Gastroesophageal sphincter (tissue), 3 donors: ENCODE results near the gene PPP1R14C.

Source experiments
- CTCF ChIP-seq, 4 experiments: fragments of 200-600 bp in 2 of 4; fragments of 450-650 bp in 2 of 4; sonication (generic) in 1 of 4; IDR thresholded peaks; one replicate each; pipeline ENCODE4 v1.5.1; 2017 to 2019; ENCODE audit warnings: antibody characterized with exemption in 4 of 4, mild to moderate bottlenecking in 2 of 4, moderate library complexity in 2 of 4
- EP300 ChIP-seq: sonication (generic); formaldehyde crosslinking; IDR thresholded peaks from one replicate; pipeline ENCODE4 v1.6.1; 2017; ENCODE audit warnings: antibody characterized with exemption, mild to moderate bottlenecking
- POLR2A ChIP-seq, 2 donors: fragments of 450-650 bp; IDR thresholded peaks; one replicate each; pipeline ENCODE4 v1.6.1; 2017; ENCODE audit warnings: antibody characterized with exemption in 2 of 2, mild to moderate bottlenecking in 2 of 2, moderate library complexity in 1 of 2
- POLR2AphosphoS5 ChIP-seq: sonication (generic); formaldehyde crosslinking; IDR thresholded peaks from one replicate; pipeline ENCODE4 v1.6.1; 2017; ENCODE audit warnings: antibody characterized with exemption

DNA sequence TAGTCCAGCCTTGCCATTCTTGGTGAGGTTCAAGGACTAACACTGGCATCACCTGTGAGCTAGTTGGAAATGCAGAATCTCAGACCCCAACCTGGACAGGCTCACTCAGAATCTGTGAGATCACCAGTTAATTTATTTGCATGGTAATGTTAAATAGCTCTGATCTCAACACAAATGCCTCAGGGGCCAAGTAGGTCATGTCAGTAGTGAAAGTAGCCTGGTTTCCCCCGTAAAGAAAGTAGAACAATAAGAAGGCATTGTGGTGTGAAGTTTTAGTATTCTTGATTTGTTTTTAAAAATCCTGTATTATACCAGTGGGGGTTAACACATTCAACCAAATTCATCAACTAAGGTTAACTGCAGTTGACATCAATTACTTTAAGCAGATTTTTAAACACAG lies 105.5 kb downstream of the PPP1R14C start:
- TF ChIP-seq POLR2A (IDR thresholded peaks at IDR 0.05) = no peak
- TF ChIP-seq CTCF (IDR thresholded peaks at IDR 0.05) = no peak
- TF ChIP-seq POLR2AphosphoS5 = no peak
- no peak for TF ChIP-seq EP300
